ENCODE data around the gene PI4K2B. TPM values are rescaled to one million over a fixed set of nuclear protein-coding genes. Genes with fewer than 3 reads are reported as not detected.
"Not testable (repeated sequence)": the region's sequence is repeated elsewhere in the genome, so short reads cannot be mapped to it uniquely, and the experiment has no call there.

PI4K2B gene
- polyA plus RNA-seq, 1 experiment, result 11.8 TPM

- ChIA-PET POLR2A (no interaction called here), CTCF (interaction anchor here (1.6 kb wide), 1 partner anchor 59 kb away, joined by 9 read pairs; the partner anchor contains the start of gene ZCCHC4)
- peaks cover 2% of the 10 kb centered on the region; the same call in 1 of the 2 replicates for H3K9me3 ChIP-seq (ENCODE audit: control insufficient read depth, insufficient read depth, low read length)
- no peak overlapping the region for H3K27ac ChIP-seq (ENCODE audit: low read depth, low read length)
- no peak overlapping the region for H3K4me3 ChIP-seq (ENCODE audit: low read depth, low read length)
- TF ChIP-seq, protein P1, sequence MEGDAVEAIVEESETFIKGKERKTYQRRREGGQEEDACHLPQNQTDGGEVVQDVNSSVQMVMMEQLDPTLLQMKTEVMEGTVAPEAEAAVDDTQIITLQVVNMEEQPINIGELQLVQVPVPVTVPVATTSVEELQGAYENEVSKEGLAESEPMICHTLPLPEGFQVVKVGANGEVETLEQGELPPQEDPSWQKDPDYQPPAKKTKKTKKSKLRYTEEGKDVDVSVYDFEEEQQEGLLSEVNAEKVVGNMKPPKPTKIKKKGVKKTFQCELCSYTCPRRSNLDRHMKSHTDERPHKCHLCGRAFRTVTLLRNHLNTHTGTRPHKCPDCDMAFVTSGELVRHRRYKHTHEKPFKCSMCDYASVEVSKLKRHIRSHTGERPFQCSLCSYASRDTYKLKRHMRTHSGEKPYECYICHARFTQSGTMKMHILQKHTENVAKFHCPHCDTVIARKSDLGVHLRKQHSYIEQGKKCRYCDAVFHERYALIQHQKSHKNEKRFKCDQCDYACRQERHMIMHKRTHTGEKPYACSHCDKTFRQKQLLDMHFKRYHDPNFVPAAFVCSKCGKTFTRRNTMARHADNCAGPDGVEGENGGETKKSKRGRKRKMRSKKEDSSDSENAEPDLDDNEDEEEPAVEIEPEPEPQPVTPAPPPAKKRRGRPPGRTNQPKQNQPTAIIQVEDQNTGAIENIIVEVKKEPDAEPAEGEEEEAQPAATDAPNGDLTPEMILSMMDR (IDR thresholded peaks at IDR 0.05; ENCODE audit: low read depth, low read length), result no peak
- H3K27me3 ChIP-seq (ENCODE audit: control insufficient read depth, insufficient read depth, low read length), result no peaks in the 10 kb centered on the region
- DNase-seq (ENCODE audit: low read depth, low spot score), result no peak
Observed at GRCh38 chr4:25253071-25253445, 19.2 kb downstream of the PI4K2B start.

DNA sequence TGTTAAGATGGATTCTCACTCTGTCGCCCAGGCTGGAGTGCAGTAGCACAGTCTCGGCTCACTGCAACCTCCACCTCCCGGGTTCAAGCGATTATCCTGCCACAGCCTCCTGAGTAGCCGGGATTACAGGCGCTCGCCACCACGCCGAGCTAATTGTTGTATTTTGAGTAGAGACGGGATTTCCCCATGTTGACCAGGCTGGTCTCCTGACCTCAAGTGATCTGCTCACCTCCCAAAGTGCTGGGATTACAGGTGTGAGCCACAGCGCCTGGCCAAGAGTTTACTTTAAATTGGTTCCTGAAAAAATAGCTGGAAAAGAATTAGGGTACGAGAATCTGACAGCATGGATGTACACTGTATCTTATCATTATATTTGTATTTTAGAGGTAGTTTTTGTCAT is 20.0 kb downstream of the PI4K2B start:
- H3K27me3 ChIP-seq (ENCODE audit: control insufficient read depth, insufficient read depth, low read length); H3K27ac ChIP-seq (ENCODE audit: low read depth, low read length); DNase-seq (ENCODE audit: low read depth, low spot score); H3K9me3 ChIP-seq (ENCODE audit: control insufficient read depth, insufficient read depth, low read length); H3K4me3 ChIP-seq (ENCODE audit: low read depth, low read length); POLR2A ChIA-PET: not testable (repeated sequence)
- CTCF ChIA-PET, result interaction anchor here (1.6 kb wide), 1 partner anchor 59 kb away, joined by 9 read pairs; the partner anchor contains the start of gene ZCCHC4

GRCh38 chr4:25258980-25259578 is 25.2 kb downstream of the PI4K2B start:
- DNase-seq (ENCODE audit: low read depth, low spot score), result no peak
- TF ChIP-seq, protein P1 (IDR thresholded peaks at IDR 0.05; ENCODE audit: low read depth, low read length), result no peak

DNA sequence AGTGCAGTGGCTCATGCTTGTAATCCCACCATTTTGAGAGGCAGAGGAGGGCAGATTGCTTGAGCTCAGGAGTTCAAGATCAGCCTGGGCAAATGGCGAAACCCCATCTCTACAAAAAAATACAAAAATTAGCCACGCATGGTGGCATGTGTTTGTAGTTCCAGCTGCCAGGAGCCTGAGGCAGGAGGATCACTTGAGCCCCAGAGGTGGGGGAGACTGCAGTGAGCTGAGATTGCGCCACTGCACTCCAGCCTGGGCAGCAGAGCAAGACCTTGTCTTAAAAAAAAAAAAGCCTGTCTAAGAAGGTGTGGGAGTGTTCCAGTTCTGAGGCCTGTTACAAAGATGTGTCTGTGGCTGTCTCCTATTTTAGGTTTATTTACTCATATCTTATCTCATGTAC is 38.0 kb downstream of the PI4K2B start:
- no peak for DNase-seq (ENCODE audit: low read depth, low spot score)

More at GRCh38 chr4:25258980-25259578, 25.2 kb downstream of the PI4K2B start:
- no peaks in the 10 kb centered on the region for H3K9me3 ChIP-seq (ENCODE audit: control insufficient read depth, insufficient read depth, low read length)
- POLR2A ChIA-PET, result no interaction called here
- H3K27ac ChIP-seq (ENCODE audit: low read depth, low read length), result no peak overlapping the region
- no peak overlapping the region for H3K4me3 ChIP-seq (ENCODE audit: low read depth, low read length)
- CTCF ChIA-PET, result interaction anchor here (1.9 kb wide), 1 partner anchor 53 kb away, joined by 12 read pairs; the partner anchor contains the start of gene ZCCHC4
- no peaks in the 10 kb centered on the region for H3K27me3 ChIP-seq (ENCODE audit: control insufficient read depth, insufficient read depth, low read length)

DNA sequence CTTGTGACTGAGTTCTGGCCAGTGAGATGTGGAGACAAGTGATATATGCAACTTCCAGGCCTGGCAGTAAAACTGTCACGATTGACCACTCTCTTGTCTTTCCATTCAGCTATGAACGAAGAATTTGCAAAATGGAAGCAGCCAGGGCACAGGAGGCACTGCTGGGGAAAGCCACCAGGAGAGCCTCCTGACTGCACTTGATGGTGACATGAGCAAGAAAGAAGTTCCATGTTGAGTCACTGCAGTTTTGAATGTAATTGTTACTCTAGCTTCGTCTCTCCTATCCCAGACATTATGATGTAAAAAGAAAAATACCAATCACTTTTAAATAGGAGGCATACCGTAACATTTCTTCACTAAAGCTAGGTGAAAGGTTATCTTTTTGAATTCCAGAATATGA is 46.4 kb downstream of the PI4K2B start:
- no peak for DNase-seq (ENCODE audit: low read depth, low spot score)
- POLR2A ChIA-PET, result no interaction called here
- TF ChIP-seq, protein P1 (IDR thresholded peaks at IDR 0.05; ENCODE audit: low read depth, low read length), result no peak
- Histone ChIP-seq H3K9me3 (ENCODE audit: control insufficient read depth, insufficient read depth, low read length) (no peaks in the 10 kb centered on the region), H3K4me3 (ENCODE audit: low read depth, low read length) (no peak overlapping the region), H3K27ac (ENCODE audit: low read depth, low read length) (no peak overlapping the region), H3K27me3 (ENCODE audit: control insufficient read depth, insufficient read depth, low read length) (no peaks in the 10 kb centered on the region)
- CTCF ChIA-PET, result interaction anchor here (1.7 kb wide), 1 partner anchor 14 kb away, joined by 3 read pairs; no protein-coding TSS in a partner anchor

More for the DNA sequence above, 38.0 kb downstream of the PI4K2B start:
- TF ChIP-seq, protein P1 (IDR thresholded peaks at IDR 0.05; ENCODE audit: low read depth, low read length), result no peak
- Histone ChIP-seq H3K27ac (ENCODE audit: low read depth, low read length) (no peak overlapping the region), H3K4me3 (ENCODE audit: low read depth, low read length) (no peak overlapping the region), H3K9me3 (ENCODE audit: control insufficient read depth, insufficient read depth, low read length) (no peaks in the 10 kb centered on the region), H3K27me3 (ENCODE audit: control insufficient read depth, insufficient read depth, low read length) (no peaks in the 10 kb centered on the region)
- ChIA-PET POLR2A (no interaction called here), CTCF (interaction anchor here (1.9 kb wide), 1 partner anchor 40 kb away, joined by 7 read pairs; no protein-coding TSS in a partner anchor)
